ENCODE results near the gene PLVAP.

The PLVAP gene, protein sequence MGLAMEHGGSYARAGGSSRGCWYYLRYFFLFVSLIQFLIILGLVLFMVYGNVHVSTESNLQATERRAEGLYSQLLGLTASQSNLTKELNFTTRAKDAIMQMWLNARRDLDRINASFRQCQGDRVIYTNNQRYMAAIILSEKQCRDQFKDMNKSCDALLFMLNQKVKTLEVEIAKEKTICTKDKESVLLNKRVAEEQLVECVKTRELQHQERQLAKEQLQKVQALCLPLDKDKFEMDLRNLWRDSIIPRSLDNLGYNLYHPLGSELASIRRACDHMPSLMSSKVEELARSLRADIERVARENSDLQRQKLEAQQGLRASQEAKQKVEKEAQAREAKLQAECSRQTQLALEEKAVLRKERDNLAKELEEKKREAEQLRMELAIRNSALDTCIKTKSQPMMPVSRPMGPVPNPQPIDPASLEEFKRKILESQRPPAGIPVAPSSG

DNA sequence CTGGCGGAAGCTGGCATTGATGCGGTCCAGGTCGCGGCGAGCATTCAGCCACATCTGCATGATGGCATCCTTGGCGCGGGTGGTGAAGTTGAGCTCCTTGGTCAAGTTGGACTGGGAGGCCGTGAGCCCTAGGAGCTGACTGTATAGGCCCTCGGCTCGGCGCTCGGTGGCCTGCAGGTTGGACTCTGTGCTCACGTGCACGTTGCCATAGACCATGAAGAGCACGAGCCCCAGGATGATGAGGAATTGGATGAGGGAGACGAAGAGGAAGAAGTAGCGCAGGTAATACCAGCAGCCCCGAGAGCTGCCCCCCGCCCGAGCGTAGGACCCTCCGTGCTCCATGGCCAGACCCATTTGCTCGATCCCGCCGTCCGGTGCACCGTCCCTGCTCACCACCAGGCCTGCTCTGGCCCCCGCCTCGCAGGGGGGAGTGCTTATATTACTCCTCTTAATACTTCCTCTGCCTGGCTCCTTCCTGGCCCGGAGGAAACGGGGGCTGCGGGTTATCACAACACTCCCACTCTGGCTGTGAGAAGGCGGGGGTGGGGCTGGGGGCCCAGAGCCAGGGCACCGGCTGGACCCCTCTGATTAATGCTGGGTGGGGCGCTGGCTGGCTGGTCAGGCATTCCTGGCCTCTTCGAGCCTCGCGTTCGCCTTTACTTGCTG lies at the start of gene PLVAP:
TSS of gene PLVAP (minus strand) at position 408 of the 666 bp plus-strand sequence. CDS start at position 354, 54 bp downstream.
- TF ChIP-seq JUND (IDR thresholded peaks at IDR 0.05; ENCODE audit: low read depth), result no peak
- in situ Hi-C loops (cut with HindIII; ENCODE audit: low pct_unique_long_range_greater_than_20kb, low sequenced_read_pairs), result no loop called here
- no peak for DNase-seq (ENCODE audit: low read depth in 1 of 2, low spot score in 1 of 2)

DNA sequence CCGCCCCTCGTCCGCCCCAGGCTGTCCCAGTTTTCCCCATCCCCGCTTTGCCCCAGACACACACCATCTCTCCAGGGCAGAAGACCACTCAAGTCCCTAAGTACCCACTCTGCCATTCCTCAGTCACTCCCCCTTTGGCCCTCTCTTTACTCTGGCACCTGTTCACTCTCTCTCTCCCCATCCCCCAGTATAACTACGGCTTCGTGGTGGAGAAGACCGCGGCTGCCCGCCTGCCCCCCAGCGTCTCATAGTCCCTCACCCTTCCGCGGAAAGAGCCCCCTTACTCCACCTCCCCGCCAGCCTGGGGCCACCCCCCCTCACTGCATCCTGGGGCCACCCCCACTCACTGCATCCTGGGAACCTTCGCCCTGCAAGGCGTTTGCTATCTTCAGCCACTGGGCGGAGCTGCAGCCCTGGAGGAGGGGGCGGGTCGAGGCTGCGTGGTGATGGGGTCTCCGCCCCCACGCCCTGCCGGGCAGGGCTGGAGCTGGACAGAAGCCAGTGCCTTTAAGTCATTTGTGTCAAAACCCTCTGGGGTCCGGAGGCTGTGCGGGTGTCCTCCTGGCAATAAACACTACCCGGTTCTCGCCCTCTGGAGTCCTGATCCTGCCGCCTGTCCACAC lies 47.7 kb upstream of the PLVAP start:
- TF ChIP-seq JUND (IDR thresholded peaks at IDR 0.05; ENCODE audit: low read depth), result no peak
- no peak for DNase-seq (ENCODE audit: low read depth in 1 of 2, low spot score in 1 of 2)
- in situ Hi-C loops (cut with HindIII; ENCODE audit: low pct_unique_long_range_greater_than_20kb, low sequenced_read_pairs), result no loop called here

DNA sequence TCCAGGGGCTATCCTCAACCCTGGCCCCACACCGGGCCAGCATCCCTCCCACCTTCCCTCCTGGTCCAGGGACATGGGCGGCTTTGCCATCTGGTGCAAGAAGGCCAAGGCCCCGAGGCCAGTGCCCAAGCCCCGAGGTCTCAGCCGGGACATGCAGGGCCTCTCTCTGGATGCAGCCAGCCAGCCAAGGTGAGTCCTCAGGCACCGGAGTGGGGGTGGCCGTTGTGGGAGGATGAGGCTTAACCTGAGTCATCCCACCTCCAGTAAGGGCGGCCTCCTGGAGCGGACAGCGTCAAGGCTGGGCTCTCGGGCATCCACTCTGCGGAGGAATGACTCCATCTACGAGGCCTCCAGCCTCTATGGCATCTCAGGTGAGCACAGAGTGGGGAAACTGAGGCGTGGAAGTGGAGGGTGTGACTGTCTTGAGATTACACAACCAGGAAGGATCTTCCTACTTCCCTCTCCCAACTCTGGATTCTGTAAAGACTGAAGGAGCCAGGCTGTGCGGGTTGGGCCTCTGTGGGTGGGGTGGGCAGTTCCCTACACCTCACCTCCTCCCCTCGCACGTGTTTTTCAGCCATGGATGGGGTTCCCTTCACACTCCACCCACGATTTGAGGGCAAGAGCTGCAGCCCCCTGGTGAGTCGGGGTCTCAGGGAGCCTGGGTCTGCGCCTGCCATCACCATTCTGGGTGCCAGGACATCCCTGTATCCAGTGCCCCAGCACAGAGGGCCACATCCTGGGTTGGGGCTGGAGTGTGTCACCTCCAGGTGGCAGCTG lies 46.5 kb upstream of the PLVAP start:
- in situ Hi-C loops (cut with HindIII; ENCODE audit: low pct_unique_long_range_greater_than_20kb, low sequenced_read_pairs), result no loop called here
- no peak for DNase-seq (ENCODE audit: low read depth in 1 of 2, low spot score in 1 of 2)
- no peak for TF ChIP-seq JUND (IDR thresholded peaks at IDR 0.05; ENCODE audit: low read depth)

DNA sequence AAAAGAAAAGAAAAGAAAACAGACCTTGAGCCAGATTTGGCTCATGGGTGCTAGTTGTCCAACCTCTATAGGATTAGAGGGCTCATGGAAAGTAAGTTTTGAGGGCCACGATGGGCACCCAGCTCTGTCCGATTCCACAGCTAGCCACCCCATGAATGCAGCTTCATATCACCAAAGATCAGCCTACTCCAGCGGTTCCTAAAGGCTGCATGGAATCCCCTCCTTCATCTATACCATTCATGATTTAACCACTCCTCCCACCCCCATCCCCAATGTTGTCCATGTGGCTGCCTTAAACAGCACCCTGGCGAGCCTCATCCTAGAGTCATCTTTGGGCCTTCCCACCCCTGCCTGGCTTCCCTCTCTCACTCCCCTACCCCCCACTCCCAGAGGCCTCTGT lies 44.8 kb upstream of the PLVAP start:
- DNase-seq (ENCODE audit: low read depth in 1 of 2, low spot score in 1 of 2), result no peak
- no peak for TF ChIP-seq JUND (IDR thresholded peaks at IDR 0.05; ENCODE audit: low read depth)
- in situ Hi-C loops (cut with HindIII; ENCODE audit: low pct_unique_long_range_greater_than_20kb, low sequenced_read_pairs), result no loop called here

DNA sequence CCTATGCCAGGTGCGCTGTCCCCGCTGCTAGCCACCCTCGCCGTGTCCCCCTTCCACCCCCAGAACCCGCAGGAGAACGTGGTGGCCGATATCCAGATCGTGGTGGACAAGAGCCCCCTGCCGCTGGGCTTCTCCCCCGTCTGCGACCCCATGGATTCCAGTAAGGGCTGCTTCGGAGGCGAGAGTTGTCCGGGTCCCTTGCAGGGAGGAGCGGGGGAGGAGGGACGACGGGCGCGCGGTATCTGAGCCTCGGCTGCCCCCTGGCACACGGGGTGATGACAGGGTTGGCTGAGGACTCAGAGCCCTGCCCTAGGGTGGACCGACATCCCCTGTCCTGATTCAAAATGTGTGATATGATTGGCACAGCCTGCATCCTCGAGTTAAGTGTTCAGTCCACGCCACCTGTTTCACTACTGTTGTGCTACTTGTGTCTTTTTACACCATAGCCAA lies 43.4 kb upstream of the PLVAP start:
- in situ Hi-C loops (cut with HindIII; ENCODE audit: low pct_unique_long_range_greater_than_20kb, low sequenced_read_pairs), result no loop called here
- peak; percentile 27 to 41 for DNase-seq (ENCODE audit: low read depth in 1 of 2, low spot score in 1 of 2)
- no peak for TF ChIP-seq JUND (IDR thresholded peaks at IDR 0.05; ENCODE audit: low read depth)

DNA sequence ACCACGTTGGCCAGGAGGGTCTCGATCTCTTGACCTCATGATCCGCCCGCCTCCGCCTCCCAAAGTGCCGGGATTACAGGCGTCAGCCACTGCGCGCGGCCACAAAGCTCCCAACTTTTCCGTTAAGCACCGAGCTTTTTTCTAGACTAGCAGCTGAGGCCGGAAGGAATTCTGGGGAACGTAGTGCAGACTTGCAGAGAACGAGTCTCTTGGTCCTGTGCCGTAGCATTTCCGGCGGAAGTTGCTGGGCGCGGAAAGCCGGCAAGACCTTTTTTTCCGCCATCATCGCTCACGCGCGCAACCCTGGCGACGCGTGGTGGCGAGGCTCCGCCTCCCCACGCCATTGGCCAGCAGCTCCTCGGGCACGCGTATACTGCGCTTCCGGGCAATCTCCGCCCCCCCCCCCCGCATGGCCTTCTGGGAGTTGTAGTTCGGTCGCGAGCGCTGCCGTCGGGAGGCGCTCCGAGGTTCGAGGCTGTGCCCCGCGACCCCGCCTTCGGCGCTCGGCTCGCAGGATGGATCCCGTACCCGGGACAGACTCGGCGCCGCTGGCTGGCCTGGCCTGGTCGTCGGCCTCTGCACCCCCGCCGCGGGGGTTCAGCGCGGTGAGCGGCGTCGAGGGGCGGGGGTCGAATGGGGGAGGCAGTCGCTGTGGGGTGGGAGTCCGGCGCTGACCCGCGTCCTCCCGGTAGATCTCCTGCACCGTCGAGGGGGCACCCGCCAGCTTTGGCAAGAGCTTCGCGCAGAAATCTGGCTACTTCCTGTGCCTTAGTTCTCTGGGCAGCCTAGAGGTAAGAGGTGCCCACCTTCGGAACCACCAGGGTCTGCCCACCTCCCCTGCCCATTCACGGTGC lies 42.7 kb upstream of the PLVAP start, which contains the start of gene MVB12A:
TSS of gene MVB12A (plus strand) at position 427 of the 854 bp plus-strand sequence. CDS start at position 516, 89 bp downstream.
- in situ Hi-C loops (cut with HindIII; ENCODE audit: low pct_unique_long_range_greater_than_20kb, low sequenced_read_pairs), result no loop called here
- no peak for TF ChIP-seq JUND (IDR thresholded peaks at IDR 0.05; ENCODE audit: low read depth)
- peak; percentile 87 to 98 for DNase-seq (ENCODE audit: low read depth in 1 of 2, low spot score in 1 of 2)

DNA sequence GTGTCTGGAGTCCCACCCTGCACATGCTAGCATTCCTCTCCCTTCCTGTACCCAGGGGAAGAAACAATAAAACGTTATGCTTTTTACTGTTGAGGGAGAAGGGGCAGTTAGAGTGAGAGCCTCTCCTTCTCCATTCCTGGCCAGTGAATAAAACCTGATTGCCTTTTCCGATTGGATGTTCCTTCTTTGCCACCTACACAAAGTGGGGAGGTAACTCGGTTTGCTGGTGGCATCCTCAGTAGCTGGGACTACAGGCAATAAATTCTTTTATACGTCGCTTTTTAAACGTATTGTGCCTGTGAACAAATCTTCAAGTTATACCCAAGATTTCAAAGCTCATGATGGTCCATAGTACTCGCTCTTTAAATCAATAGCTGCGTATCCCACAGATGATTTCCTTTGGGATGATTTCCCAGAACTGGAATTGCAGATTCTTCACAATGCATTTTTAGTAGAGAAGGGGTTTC lies 42.0 kb upstream of the PLVAP start:
- TF ChIP-seq JUND (IDR thresholded peaks at IDR 0.05; ENCODE audit: low read depth), result no peak
- DNase-seq (ENCODE audit: low read depth in 1 of 2, low spot score in 1 of 2), result no peak
- in situ Hi-C loops (cut with HindIII; ENCODE audit: low pct_unique_long_range_greater_than_20kb, low sequenced_read_pairs), result no loop called here

DNA sequence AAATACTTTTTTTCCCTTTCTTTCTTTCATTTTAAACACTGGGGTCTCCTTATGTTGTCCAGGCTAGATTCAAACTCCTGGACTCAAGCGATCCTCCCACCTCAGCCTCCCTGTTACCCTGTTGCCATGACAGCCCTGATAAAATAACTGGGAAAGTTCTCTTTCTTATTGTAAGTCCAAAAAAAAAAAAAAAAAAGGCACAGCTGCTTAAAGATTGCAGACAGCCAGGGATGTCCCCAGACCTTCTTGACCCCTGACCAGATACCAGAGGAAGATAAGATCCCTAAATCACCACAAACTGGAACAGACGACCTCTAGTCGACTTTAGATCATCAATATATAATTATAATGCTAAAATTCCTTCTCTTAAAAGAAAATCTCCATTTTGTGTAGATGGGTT lies 41.6 kb upstream of the PLVAP start:
- in situ Hi-C loops (cut with HindIII; ENCODE audit: low pct_unique_long_range_greater_than_20kb, low sequenced_read_pairs), result no loop called here
- no peak for TF ChIP-seq JUND (IDR thresholded peaks at IDR 0.05; ENCODE audit: low read depth)
- DNase-seq (ENCODE audit: low read depth in 1 of 2, low spot score in 1 of 2), result no peak

DNA sequence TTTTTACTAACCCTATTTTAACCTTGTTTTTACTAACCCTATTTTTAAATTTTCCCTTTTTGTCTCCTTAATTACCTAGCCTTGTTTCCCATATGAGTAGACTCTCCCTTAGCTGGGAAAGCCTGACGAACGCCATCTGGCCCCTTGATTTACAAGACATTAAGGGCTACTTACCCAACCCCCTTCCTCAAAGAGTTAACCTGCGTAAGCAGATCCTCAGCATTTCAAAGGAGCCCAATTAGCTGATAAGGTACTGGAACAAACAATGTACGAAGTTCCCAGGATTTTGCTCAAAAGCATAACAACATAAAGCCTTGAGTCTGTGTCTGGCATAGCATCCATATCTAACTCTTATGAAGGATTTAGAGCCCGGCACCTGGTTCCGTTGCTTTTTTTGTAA lies 38.0 kb upstream of the PLVAP start:
- DNase-seq (ENCODE audit: low read depth in 1 of 2, low spot score in 1 of 2), result no peak
- TF ChIP-seq JUND (IDR thresholded peaks at IDR 0.05; ENCODE audit: low read depth), result no peak

DNA sequence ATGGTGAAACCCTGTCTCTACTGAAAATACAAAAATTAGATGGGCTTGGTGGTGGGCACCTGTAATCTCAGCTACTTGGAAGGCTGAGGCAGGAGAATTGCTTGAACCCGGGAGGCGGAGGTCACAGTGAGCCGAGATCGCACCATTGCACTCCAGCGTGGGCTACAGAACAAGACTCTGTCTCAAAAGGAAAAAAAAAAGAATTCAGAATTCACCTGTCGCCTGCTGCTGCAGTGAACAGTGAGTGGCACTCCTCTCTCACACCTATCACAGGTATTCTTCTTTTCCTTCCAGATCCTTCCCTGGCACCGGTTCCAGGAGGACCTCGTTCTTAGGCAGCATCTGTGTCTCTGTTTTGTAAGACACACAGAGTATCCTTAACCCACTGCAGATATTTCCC lies 37.0 kb upstream of the PLVAP start:
- DNase-seq (ENCODE audit: low read depth in 1 of 2, low spot score in 1 of 2), result no peak
- no peak for TF ChIP-seq JUND (IDR thresholded peaks at IDR 0.05; ENCODE audit: low read depth)
- in situ Hi-C loops (cut with HindIII; ENCODE audit: low pct_unique_long_range_greater_than_20kb, low sequenced_read_pairs), result no loop called here

More for the DNA sequence above, 38.0 kb upstream of the PLVAP start:
- in situ Hi-C loops (cut with HindIII; ENCODE audit: low pct_unique_long_range_greater_than_20kb, low sequenced_read_pairs), result no loop called here

DNA sequence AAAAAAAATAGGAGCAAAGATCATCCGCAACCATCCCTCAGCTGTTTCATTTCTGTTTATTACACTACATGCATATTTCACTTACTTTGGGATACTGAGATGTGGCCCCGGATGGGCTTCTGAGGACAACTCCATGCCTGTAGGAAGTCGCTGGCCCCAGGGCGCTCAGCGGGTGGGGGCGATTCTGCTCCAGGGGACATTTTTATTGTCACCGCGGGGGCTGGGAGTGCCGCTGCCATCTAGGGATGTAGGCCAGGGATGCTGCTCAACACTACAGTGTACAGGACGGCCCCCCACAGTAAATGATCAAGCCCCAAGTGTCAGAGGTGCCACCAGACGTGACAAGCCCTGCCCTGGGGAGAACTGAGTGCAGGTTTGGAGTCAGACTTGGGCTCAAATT lies 34.7 kb upstream of the PLVAP start:
- TF ChIP-seq JUND (IDR thresholded peaks at IDR 0.05; ENCODE audit: low read depth), result no peak
- no peak for DNase-seq (ENCODE audit: low read depth in 1 of 2, low spot score in 1 of 2)
- in situ Hi-C loops (cut with HindIII; ENCODE audit: low pct_unique_long_range_greater_than_20kb, low sequenced_read_pairs), result no loop called here
